Stimulated activated CD4-positive, alpha-beta T cell treated with anti-CD3 and anti-CD28 coated beads, Interleukin-4, amount 100 ng/mL, for 48 hours (primary cell): ENCODE results near the gene PLA2G10.
"Not testable (repeated sequence)": the region's sequence is repeated elsewhere in the genome, so short reads cannot be mapped to it uniquely, and the experiment has no call there.

Source experiments
- DNase-seq, 2 donors: peaks; one replicate each; pipeline ENCODE4 v3.0.0-alpha.2; 2020; ENCODE audit warnings: low read depth in 2 of 2

The PLA2G10 gene

GRCh38 chr16:14667347-14668266 is 26.5 kb downstream of the PLA2G10 start:
- DNase-seq, result no peak

GRCh38 chr16:14658063-14658462 is 36.0 kb downstream of the PLA2G10 start:
- no peak for DNase-seq

- DNase-seq, result no peak
Measured at GRCh38 chr16:14652726-14653125, 41.4 kb downstream of the PLA2G10 start.

GRCh38 chr16:14650629-14651028 is 43.5 kb downstream of the PLA2G10 start:
- DNase-seq, result no peak

GRCh38 chr16:14649816-14650215 is 44.3 kb downstream of the PLA2G10 start:
- DNase-seq, result no peak

- DNase-seq, result peak in 1 of 2 donors; percentile 6
Measured at GRCh38 chr16:14641926-14642325, 52.2 kb downstream of the PLA2G10 start.

GRCh38 chr16:14641206-14641605 is 52.9 kb downstream of the PLA2G10 start:
- DNase-seq, result no peak

- no peak for DNase-seq
Measured at GRCh38 chr16:14640538-14640937, 53.6 kb downstream of the PLA2G10 start.

GRCh38 chr16:14636951-14637240 is 57.2 kb downstream of the PLA2G10 start:
- not testable (repeated sequence) for DNase-seq

- not testable (repeated sequence) for DNase-seq
Measured at GRCh38 chr16:14636179-14636950, 57.7 kb downstream of the PLA2G10 start.

GRCh38 chr16:14635395-14636165 is 58.5 kb downstream of the PLA2G10 start:
- DNase-seq, result no peak

GRCh38 chr16:14634389-14634725 is 59.8 kb downstream of the PLA2G10 start:
- DNase-seq, result no peak

GRCh38 chr16:14632693-14633569 is 61.2 kb downstream of the PLA2G10 start, which contains the start of gene BFAR:
TSS of gene BFAR (plus strand) at chr16:14632951. CDS start at chr16:14644347, 11,396 bp downstream.
- peak; percentile 98 for DNase-seq

- peak in 1 of 2 donors; percentile 2 for DNase-seq
Measured at GRCh38 chr16:14630620-14631330, 63.3 kb downstream of the PLA2G10 start.

GRCh38 chr16:14629919-14630619 is 64.0 kb downstream of the PLA2G10 start, which contains the start of gene PARN:
TSS of gene PARN (minus strand) at chr16:14630260. CDS start at chr16:14630125, 135 bp downstream.
- peak; percentile 97 to 98 for DNase-seq

- no peak for DNase-seq
Measured at GRCh38 chr16:14629612-14629918, 64.5 kb downstream of the PLA2G10 start.

- peak in 1 of 2 donors; percentile 8 for DNase-seq
Measured at GRCh38 chr16:14628806-14629611, 65.1 kb downstream of the PLA2G10 start.

GRCh38 chr16:14627078-14627477 is 67.0 kb downstream of the PLA2G10 start:
- DNase-seq, result no peak
